Tongue (tissue), 2 donors: ENCODE data around the gene PTGES. TPM values are rescaled to one million over a fixed set of nuclear protein-coding genes. Genes with fewer than 3 reads are reported as not detected.
A peak's percentile ranks its signal among the peaks of the same experiment; 100 is the strongest.

ENCODE experiments used
- DNase-seq: peaks from one replicate; pipeline ENCODE4 v3.0.0-alpha.2; 2015
- total RNA-seq: library from RNA; depleted of rRNA; stranded (reverse); fragments of >200 nt; gene quantifications from one replicate; pipeline ENCODE4 v1.2.3, GENCODE V29; 2014

Gene PTGES
- total RNA-seq, 1 donor from 2014 or later, result 7.5 TPM

DNA sequence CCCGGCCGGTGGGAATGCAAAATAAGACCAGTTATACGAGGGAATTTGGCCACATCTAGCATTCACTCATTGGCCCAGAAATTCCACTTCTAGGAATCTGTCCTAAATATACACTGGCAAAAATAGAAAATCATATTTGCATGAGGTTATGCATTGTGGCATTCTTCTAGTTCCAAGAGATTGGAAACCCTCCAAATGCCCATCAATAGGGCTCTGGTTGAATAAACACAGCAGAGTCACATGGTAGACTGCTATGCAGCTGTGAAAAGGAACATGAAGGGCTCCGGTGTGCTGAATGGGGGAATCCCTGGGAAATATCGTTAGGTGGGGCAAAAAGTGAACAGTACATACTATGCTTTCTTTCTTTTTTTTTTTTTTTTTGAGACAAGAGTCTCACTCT is 36.8 kb downstream of the PTGES start:
- DNase-seq, result no peak

DNA sequence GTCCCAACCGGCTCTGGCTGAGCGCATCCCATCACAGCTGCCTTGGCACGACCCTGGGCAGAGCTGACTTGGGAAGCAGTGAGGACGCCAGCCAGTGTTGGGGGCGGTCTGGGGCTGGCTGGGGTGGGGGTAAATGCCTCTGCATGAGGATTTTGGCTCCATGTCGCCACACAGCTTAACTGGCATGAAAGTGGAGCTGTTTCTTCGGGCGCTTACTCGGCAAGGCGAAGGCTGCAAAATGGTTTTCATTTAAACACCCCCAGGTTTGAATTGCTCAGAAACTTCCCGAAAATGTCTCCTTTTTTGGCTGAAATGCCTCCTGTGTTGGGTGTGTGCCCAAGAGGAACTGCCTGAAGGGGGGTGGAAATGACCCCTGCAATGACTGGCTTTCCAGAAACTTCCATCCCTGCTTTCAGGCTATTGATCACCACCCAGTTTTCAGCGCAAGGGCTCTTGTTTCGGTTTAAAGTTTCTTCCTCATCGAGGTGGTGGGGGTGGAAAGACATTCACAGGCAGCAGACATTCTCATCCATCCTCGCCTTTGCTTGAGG is 38.3 kb downstream of the PTGES start:
- peak; percentile 85 for DNase-seq

DNA sequence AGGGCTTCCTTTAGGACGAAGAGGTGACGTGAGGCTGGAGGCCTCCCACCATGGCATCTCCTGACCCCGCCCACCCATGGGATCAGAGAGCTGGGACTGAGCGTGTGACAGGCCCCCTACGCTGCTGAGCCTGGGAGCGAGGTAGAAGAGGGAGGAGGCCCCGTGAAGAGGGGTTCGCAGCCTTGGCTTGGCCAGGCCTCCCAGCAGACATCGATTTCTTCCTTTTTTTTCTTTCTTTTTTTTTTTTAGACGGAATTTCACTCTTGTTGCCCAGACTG is 39.5 kb downstream of the PTGES start:
- DNase-seq, result no peak

DNA sequence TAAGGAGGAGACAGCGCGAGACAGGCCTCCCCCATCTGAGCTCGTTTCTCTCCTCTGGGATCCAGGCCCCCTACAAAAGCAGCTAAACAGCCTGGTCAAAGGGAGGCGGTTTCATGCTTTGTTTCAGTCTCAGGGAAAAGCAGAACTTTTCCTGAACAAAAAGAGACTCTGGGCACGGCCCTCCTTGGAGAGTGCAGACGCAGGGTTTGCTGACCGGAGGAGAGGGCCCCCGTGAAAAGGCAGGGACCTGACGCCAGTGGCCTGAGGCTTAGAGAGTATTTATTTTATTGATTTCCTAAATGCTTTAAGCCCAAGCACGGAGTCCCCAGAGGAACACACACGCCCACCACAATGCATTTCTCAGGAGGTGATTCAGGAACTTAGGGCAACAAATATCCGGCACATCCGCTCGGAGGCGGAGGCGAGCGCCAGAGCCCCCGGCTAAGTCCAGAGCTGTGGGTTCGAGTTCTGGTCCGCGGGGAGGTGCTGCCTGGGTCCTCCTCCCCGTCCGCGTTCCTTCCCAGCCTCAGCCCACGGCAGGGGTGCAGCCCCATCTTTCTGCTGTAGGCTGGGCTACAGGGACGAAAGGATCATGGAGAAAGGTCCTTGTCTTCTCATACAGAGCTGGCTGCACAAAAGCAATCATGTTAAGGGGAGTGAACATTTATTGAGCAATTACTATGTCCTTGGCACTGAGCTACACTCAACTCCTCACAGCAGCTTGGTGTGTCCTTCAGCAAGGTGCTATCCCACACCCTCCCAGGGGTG is 40.0 kb downstream of the PTGES start:
- peak; percentile 29 for DNase-seq

DNA sequence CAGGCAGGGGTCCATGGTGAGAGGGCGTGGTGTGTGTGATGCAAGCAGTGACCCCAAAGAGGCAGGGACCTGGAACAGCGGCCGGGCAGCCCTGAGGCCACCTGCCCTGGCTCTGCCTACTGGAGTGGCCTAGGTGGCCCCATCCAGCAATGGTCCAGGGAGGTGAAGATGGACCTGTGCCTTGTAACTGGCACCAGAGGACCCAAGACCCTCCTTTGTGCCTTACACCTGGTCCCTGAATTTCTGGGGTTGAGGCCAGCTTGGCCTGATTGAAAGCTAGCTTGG is 42.7 kb downstream of the PTGES start:
- DNase-seq, result no peak

DNA sequence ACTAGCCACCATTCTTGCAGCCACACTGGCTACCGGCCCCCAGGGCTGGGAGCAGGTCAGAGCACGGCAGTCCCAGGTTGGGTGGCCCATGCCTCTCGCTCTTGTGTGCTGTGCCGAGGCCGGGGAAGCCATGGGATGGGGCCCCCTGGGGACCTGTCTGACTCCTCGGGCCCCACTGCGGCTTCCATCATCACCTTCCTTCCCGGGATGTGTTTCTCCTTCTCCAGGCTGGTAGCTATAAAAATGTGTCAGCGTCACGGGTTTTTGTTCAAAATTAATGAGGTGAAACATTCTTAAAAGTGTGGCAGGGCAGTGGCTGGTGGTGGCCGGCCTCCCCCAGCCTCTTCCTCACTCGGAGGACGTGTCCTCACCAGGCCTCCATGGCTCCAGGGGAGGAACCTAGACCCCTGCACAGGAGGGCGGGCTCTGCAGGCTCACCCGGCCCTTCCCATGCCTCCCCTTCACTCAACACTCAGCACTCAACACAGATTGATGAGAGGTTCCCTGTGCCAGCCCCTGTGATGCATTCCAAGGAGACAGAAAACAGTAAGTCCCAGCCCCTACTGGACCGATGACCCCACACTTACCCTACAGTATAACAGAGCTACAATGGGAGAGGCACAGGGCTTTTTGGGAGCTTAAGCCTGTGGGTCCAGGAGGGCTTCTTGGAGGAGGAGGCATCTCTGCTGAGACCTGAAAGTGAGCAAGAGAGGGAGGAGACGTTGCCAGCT is 43.2 kb downstream of the PTGES start:
- no peak for DNase-seq

DNA sequence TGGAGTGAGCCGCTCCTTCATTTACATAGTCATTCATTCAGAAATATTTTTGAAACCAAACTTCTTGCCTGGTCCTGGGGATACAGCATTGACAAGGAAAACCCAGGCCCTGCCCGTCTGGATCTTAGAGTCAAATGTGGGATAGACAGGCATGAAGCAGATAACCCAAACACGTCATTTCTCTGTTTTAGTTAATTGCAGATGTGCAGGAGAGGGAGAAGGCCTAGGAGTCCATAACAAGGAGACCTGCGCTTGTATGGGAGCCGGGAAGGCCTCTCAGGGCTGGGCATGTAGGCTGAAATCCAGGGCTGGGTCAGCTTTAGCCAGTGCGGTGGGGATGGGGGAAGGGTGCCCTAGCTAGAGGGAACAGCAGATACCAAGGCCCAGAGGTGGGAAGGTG is 44.0 kb downstream of the PTGES start:
- no peak for DNase-seq

DNA sequence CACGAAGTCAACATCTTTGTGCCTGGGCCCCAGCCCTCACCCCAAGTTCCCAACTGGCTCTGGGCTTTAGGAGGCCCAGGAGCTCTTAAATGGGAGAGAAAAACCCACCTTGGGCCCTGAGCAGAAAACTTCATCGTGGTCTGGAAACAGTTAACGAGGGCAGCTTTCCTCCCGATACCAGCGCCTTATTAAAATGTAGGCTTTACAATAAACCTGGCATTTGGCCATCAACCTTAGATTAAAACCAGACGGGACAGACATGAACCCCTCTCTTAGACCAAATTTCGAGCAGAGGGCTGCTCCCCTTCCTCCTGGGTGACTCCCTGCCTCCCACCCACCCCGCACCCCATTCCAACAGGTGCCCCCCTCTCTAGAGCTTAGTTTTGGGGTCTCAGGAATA is 48.0 kb downstream of the PTGES start:
- no peak for DNase-seq

DNA sequence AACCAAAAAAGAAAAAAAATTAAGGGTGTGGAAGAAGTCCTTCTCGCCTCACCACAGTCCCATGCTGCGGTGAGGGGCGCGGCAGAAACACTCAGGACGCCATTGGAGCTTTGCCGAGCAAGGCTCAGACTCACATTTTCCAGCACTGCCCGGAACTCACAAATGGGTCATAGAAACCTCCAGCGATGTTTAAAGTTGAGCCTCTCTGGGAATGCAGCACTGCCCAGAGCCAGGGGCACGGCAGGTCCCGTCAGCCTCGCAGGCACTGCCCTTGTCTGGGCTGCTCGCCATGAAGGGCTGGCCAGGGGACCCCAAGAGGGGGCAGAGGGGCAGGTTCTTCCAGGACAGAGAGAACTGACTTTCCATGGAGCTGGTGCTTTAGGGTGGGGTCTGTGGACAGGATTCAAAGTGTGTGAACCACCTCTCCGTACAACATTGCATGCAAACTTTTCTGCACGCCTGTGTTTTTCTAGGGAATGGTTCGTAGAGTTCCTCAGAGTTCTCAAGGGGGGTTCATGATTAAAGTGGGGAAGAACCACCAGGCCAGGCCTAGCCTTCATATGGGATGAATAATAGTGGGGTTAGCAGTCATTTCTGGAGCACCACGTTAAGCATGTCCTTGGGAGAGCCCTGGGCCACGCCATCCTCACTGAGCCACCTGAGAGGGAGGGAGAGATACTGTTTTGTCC is 49.0 kb downstream of the PTGES start:
- peak; percentile 75 for DNase-seq

DNA sequence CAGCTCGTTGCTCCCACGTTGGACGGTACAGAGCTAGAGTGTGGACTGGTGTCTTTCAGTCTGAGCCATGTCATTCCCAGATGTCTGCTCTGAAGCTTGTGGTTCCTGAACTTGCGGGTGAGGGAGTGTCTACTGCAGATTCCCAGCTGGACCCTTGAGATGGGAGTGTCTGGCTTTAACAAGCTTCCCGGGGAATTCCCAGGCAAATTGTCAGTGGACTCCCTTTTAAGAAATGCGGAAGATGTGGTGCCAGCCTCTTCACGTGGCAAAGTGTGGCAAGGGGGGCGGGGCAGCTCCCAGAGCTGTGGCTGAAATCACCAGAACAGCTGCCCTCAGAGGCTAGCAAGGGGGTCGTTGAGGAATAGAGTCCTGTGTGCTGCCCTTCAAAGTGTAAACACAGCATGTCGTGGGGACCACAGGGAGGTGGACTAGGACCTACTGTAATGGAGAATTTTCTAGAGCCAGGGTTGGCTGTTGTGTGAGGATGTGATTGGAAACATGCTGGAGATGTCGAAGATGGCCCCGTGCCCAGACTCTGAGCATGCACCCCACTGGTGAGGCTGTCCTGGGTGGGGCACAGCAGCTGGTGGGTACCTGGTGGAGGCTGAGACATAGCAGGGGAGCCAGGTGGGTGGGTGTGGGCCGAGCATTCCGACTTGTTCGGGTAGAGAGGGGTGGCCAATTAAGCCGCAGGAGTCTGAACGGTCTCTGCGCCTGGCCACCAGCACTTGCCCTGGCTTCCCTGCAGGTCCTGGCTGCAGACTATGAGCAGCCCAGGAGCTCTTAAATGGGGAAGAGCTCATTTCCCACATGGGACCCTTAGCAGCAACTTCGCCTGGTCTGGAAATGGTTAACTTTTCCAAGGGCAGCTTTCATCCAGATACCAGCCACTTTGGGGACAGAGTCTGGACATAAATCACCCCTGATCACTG is 50.0 kb downstream of the PTGES start:
- peak; percentile 73 for DNase-seq

DNA sequence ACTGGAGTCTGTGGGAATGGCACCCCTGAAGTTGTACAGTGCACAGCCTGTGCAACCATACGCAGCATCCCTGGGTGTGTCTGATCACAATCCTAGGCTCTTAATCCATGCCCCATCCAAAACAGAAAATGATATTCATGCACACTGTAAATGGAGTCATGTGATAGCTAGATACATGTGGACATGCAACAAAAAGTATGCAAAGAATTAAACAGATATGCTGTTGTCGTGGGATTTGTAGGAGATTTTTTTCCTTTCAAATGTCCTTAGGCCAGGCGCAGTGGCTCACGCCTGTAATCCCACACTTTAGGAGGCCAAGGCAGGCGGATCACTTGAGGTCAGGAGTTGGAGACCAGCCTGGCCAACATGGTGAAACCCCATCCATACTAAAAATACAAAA is 51.3 kb downstream of the PTGES start:
- DNase-seq, result no peak

DNA sequence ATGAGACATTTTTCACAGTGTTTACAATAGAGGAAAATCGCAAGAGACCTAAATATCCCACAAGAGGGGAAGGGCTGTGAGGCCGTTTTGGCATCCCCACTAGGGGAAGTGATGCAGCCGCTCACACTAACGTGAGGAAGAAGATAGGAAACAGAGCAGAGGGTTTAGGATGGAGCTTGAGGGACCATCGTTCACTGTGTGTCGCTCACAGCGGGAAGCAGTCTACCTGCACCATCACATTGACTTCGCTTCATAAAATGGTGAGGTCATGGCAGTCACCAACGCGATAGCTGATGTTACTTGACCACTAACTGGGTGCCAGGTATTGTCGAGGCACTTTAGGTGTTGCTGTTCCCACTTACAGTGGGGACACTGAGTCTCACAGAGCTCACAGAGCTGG is 51.8 kb downstream of the PTGES start:
- DNase-seq, result no peak

DNA sequence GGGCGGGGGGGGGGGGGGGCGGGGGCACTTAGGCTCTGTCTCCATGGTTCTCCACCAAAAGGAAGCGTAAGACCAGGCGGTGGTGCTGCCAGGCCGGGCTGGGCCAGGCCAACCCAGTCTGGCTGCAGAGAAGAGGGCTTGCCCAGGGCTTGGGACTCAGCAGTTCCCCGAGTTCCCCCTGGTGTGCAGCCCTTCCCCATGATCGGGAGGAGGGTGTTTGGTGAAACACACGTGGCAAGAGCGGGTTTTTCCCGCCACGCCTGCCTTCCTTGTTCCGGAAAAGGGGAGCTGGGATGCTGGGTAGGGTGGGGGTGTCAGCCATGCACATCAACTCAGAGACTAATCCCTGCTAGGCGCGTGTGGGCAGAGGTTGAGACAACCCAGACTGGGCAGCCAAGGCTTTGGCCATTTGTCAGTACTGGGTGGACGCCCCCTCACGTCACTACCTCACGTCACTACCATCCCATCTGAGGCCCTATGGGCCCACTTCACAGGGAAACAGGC is 54.5 kb downstream of the PTGES start:
- DNase-seq, result no peak

DNA sequence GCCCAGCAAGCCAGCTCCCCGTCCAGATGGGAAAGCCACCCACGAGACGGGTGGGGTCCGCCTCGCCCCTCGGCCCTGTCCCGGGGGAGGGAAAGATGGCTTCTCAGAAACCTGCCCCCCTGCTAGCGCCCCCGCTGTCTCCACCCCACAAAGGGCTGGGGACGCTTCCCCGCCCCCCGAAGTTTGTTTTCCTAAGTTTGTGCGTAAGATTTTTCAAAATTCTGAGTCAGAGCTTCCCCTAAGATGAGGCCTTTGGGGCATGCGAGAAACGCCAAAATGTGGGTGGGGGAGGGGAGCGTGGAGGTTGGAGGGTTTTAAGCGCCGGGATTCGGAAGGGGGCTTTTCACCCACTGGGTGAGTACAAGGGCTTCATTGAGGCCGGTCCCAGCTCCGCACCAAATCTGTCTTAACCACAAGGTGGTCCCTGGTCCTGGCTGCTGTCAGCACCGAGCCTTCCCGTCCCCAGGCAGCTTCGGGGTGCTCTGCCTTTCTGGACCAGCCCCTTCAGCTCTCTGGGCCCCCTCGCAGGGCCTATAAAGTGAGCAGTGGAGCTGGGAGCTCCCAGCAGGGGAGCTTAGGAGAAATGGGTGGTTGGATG is 55.1 kb downstream of the PTGES start:
- peak; percentile 72 for DNase-seq

DNA sequence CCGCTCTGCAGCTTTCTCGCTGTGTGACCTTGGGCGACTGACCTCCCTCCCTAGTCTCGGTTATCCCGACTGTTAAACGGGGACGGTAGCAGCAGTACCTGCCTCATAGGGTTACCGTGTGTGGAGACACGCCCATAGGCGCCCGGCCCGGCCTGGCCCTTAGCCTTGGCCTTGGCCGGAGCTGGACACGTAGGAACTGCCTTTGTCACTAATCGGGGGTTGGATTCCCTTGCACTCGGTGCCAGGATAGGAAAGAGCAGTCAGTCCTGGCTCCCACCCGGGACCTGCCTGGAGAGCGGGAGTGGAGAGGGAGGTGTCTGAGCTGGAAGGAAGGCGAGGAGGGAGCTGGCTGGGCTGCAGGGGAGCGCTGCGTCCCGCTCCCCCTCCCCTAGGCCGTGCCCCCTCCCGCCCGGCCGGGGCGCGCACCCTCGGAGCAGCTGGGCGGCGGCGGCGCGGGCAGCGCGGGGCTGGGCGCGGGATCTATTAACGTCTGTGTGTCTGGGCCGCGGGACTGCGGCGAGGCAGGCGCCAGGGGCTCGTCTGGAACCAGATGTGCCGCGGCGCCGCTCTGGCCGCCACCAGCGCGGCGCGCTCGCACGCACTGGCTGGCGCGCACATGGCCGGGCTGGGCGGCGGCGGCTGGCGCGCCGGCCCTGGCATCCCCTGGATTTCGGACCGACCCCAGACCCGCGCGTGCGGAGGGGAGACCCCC is 55.7 kb downstream of the PTGES start:
- DNase-seq, result peak; percentile 67

DNA sequence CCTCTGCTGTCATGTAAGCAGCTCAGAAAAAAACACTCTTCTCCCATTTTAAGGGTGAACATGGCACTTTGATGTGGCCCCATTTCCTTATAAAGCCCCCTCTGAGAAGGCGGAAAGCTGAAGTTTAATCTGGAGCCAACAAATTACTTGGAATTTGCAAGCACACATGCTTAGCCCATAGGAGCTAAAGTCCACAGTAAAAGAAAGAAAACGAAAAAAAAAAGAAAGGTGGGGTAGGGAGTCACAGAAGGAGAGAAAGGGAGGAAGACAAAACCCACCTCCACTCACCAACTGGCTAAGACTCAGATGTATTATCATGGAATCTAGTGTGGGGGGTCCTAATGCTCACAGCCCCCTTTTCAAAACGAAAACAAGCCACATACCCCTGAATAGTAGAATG is 57.0 kb downstream of the PTGES start:
- no peak for DNase-seq

DNA sequence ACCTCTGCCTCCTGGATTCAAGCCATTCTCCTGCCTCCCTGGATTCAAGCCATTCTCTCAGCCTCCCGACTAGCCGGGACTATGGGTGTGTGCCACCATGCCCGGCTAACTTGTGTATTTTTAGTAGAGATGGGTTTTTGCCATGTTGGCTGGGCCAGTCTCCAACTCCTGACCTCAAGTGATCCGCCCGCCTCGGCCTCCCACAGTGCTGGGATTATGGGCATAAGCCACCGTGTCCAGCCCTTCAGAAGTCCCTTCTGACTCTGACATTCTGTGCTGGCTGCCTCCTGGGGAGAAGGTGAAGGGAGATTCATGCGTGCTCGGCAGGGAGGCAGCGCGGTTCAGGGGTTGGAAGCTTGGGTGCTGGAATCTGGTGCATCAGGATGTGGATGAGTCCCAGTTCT is 58.6 kb downstream of the PTGES start:
- DNase-seq, result no peak

DNA sequence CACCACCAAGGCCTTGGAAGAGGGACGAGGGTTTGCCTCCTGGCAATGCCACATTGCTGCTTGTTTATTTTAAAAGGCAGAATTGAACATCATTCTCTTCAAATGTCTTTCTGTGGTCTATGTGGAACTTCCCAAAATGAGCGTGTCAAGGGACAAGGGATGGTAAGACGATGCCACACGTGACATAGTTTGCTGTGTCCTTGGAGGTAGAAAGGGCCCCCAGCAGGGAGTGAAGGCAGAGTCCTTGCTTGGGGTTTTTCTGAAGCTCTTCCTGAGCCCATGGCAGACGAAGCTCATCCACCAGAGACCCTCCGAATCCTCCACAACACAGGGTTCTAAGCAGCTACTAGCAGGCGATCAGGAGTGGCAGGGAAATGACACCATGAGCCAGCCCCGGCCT is 59.1 kb downstream of the PTGES start:
- DNase-seq, result no peak

DNA sequence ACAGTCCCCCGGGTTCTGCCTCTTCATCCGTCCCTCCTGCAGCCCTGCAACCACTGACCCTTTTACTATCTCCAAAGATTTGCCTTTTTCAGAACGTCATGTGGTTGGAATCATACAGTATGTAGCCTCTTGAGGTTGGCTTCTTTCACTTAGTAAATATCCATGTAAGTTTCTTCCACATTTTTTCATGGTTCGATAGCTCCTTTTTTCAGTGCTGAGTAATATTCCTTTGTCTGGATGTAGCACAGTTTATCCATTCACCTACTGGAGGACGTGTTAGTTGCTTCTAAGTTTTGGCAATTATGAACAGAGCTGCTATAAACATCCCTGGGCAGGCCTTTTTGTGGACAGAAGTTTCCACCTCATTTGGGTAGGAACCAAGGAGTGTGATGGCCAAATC is 60.3 kb downstream of the PTGES start:
- no peak for DNase-seq
